ENCODE data around the gene DBI. TPM values are rescaled to one million over a fixed set of nuclear protein-coding genes. Genes with fewer than 3 reads are reported as not detected.

DBI gene
- total and polyA plus RNA-seq, 2 of the 13 experiments (the other 11 are each of a cell fraction or from before 2014, with no cell fraction given), result 330 to 659 TPM

DNA sequence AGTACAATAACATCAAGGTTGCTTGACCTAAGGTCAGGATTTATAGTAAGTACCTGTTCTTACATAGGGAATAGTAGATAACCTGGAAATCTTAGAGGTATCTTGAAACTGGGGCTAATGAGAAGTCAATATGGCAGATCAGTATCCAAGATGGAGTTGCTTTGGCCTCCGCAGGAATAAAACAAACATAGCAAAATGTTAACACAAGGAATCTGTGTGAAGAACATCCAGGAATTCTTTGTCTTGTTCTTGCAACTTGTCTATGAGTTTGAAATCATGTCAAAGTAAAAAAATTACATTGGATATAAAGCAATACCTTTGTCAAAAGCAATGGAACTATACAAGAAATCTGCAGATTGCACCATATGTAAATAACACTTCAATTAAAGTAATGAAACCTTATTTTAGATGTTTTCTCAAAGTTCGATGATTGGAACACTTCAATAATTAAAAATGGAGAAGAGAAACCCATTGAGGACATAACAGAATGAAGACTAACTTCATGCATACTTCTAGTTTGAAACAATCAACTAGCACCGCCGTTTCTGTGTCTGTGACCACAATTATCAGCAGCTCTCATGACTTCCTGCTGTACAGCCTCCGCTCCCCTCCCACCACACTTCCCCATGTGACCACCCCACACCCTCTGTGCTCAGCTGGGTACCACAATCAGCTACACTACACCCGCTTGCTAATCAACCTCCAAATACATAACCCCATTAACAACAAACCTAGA, 27.8 kb upstream of the DBI start (continued):
- TF ChIP-seq SRSF4 (IDR thresholded peaks at IDR 0.05; ENCODE audit: low read depth, low read length, poor library complexity, severe bottlenecking) (no peak), MBD4 (IDR thresholded peaks at IDR 0.05; ENCODE audit: borderline replicate concordance, low read length) (no peak), ZNF83 (CRISPR knock-in tag; IDR thresholded peaks at IDR 0.05; ENCODE audit: borderline replicate concordance) (no peak), CENPX (CRISPR knock-in tag; IDR thresholded peaks at IDR 0.05) (no peak), USF2 (IDR thresholded peaks at IDR 0.05; ENCODE audit: low read depth, low read length) (no peak), USF2 (CRISPR knock-in tag; IDR thresholded peaks at IDR 0.05; ENCODE audit: borderline replicate concordance) (no peak)
- TF ChIP-seq, protein P1, sequence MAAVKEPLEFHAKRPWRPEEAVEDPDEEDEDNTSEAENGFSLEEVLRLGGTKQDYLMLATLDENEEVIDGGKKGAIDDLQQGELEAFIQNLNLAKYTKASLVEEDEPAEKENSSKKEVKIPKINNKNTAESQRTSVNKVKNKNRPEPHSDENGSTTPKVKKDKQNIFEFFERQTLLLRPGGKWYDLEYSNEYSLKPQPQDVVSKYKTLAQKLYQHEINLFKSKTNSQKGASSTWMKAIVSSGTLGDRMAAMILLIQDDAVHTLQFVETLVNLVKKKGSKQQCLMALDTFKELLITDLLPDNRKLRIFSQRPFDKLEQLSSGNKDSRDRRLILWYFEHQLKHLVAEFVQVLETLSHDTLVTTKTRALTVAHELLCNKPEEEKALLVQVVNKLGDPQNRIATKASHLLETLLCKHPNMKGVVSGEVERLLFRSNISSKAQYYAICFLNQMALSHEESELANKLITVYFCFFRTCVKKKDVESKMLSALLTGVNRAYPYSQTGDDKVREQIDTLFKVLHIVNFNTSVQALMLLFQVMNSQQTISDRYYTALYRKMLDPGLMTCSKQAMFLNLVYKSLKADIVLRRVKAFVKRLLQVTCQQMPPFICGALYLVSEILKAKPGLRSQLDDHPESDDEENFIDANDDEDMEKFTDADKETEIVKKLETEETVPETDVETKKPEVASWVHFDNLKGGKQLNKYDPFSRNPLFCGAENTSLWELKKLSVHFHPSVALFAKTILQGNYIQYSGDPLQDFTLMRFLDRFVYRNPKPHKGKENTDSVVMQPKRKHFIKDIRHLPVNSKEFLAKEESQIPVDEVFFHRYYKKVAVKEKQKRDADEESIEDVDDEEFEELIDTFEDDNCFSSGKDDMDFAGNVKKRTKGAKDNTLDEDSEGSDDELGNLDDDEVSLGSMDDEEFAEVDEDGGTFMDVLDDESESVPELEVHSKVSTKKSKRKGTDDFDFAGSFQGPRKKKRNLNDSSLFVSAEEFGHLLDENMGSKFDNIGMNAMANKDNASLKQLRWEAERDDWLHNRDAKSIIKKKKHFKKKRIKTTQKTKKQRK (IDR thresholded peaks at IDR 0.05; ENCODE audit: low read length), result no peak

Data from HepG2 (cell line).